ENCODE data around the gene PPM1J.

PPM1J gene

GRCh38 chr1:112674440-112674985 is 40.6 kb downstream of the PPM1J start, which contains the start of gene MOV10:
Gene MOV10, plus strand, starts transcription at chr1:112674659. Its CDS starts 254 bp downstream, at chr1:112674913.
- TF ChIP-seq CTCF (IDR thresholded peaks at IDR 0.05; ENCODE audit: control insufficient read depth, extremely low read depth, insufficient read depth), result no peak
- peak within 1 kb of the TSS; percentile 84 for H3K4me3 ChIP-seq (ENCODE audit: low read depth, low read length)
- DNase-seq (ENCODE audit: low read depth), result no peak

- TF ChIP-seq CTCF (IDR thresholded peaks at IDR 0.05; ENCODE audit: control insufficient read depth, extremely low read depth, insufficient read depth), result peak; percentile 55
- peak; percentile 58 for DNase-seq (ENCODE audit: low read depth)
- peak overlapping the region; percentile 84 for H3K4me3 ChIP-seq (ENCODE audit: low read depth, low read length)
Measured at GRCh38 chr1:112673592-112674439, 41.3 kb downstream of the PPM1J start.

- TF ChIP-seq CTCF (IDR thresholded peaks at IDR 0.05; ENCODE audit: control insufficient read depth, extremely low read depth, insufficient read depth), result no peak
- DNase-seq (ENCODE audit: low read depth), result no peak
- H3K4me3 ChIP-seq (ENCODE audit: low read depth, low read length), result no peak overlapping the region
Measured at GRCh38 chr1:112672842-112673241, 42.3 kb downstream of the PPM1J start.

DNA sequence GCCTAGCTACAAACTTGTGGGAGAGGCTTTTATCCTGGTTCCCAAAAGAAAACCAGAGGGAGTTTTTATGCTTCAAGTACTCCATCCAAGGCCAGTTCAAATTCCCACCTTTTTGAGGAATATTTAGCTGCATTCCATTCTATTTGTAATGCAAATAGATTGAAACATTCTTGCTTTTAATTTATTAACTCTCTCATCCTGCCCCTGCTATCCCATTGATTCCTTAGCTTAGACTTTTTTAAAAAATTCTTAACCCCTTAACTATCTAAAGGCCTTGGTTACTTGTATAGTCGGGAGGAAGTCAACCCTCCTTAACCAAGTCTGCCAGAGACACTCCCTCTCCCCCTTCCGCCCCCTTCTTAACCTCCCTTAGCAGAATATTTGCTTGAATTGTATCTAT is 43.1 kb downstream of the PPM1J start:
- TF ChIP-seq CTCF (IDR thresholded peaks at IDR 0.05; ENCODE audit: control insufficient read depth, extremely low read depth, insufficient read depth), result no peak
- H3K4me3 ChIP-seq (ENCODE audit: low read depth, low read length), result no peak overlapping the region
- DNase-seq (ENCODE audit: low read depth), result no peak

- DNase-seq (ENCODE audit: low read depth), result no peak
- no peak for TF ChIP-seq CTCF (IDR thresholded peaks at IDR 0.05; ENCODE audit: control insufficient read depth, extremely low read depth, insufficient read depth)
- H3K4me3 ChIP-seq (ENCODE audit: low read depth, low read length), result no peak overlapping the region
Measured at GRCh38 chr1:112666946-112667345, 48.2 kb downstream of the PPM1J start.

GRCh38 chr1:112665857-112666256 is 49.3 kb downstream of the PPM1J start:
- no peak overlapping the region for H3K4me3 ChIP-seq (ENCODE audit: low read depth, low read length)
- no peak for TF ChIP-seq CTCF (IDR thresholded peaks at IDR 0.05; ENCODE audit: control insufficient read depth, extremely low read depth, insufficient read depth)
- no peak for DNase-seq (ENCODE audit: low read depth)

Data from LNCaP clone FGC (cell line).